B cell (primary cell): Measurements from ENCODE around the gene IQCF6. TPM values are rescaled to one million over a fixed set of nuclear protein-coding genes. Genes with fewer than 3 reads are reported as not detected.
"Not testable (repeated sequence)": the region's sequence is repeated elsewhere in the genome, so short reads cannot be mapped to it uniquely, and the experiment has no call there.

Experiments used
- ATAC-seq: fragments of 200-7000 bp; cut with Tn5 transposase; one replicate; pipeline ENCODE4 v1.10.0; 2021; ENCODE audit warnings: low read depth, mild to moderate bottlenecking, moderate number of reproducible peaks, moderate library complexity
- CTCF ChIA-PET: fragments of 350-600 bp; sonication (Branson Sonifier 250); formaldehyde crosslinking; loops from one replicate; lab custom pipeline; 2021; ENCODE audit warnings: antibody characterized with exemption, inconsistent platforms; lab: Charles Lee
- POLR2A ChIA-PET: fragments of 350-600 bp; sonication (Branson Sonifier 250); formaldehyde crosslinking; loops from one replicate; lab custom pipeline; 2021; ENCODE audit warnings: antibody characterized with exemption; lab: Charles Lee
- DNase-seq: peaks from one replicate; pipeline ENCODE4 v3.0.0; 2013
- H2AFZ ChIP-seq: 2 replicates; pipeline ENCODE4 v1.6.1; 2012; ENCODE audit warnings: mild to moderate bottlenecking, low read depth, low read length; ENCODE audit not compliant: insufficient read depth, poor library complexity, severe bottlenecking
- H3K27ac ChIP-seq, 2 donors: 1 replicate in 1 of 2; 2 replicates in 1 of 2; pipeline ENCODE4 v1.5.1; 2012 to 2013; ENCODE audit warnings: low read length in 2 of 2, mild to moderate bottlenecking in 2 of 2, moderate library complexity in 1 of 2
- H3K27me3 ChIP-seq, 4 experiments: fragments of 200-600 bp in 1 of 4; sonication (generic) in 1 of 4; replicated peaks in 1 of 4; 1 replicate in 2 of 4; 2 replicates in 2 of 4; pipeline versions ENCODE4 v1.6.1 to v1.7.0; 2013 to 2016; ENCODE audit warnings: low read length in 3 of 4, mild to moderate bottlenecking in 2 of 4, mixed read lengths in 1 of 4, moderate library complexity in 1 of 4; ENCODE audit not compliant: insufficient read depth in 4 of 4, control insufficient read depth in 3 of 4; ENCODE audit errors: control extremely low read depth in 1 of 4
- H3K36me3 ChIP-seq, 2 experiments: replicated peaks in 1 of 2; 1 replicate in 1 of 2; 2 replicates in 1 of 2; pipeline versions ENCODE4 v1.6.1 to v1.7.1; 2013; ENCODE audit warnings: low read length in 1 of 2; ENCODE audit not compliant: insufficient read depth in 2 of 2, control insufficient read depth in 1 of 2; ENCODE audit errors: control extremely low read depth in 1 of 2, extremely low read depth in 1 of 2
- H3K4me1 ChIP-seq, 2 donors: fragments of 200-600 bp in 1 of 2; sonication (generic) in 1 of 2; 1 replicate in 1 of 2; 2 replicates in 1 of 2; pipeline versions ENCODE4 v1.5.1 to v1.6.1; 2013 to 2017; ENCODE audit warnings: low read length in 2 of 2; ENCODE audit not compliant: control insufficient read depth in 2 of 2, insufficient read depth in 2 of 2
- H3K4me2 ChIP-seq: replicated peaks from 2 replicates; pipeline ENCODE3; 2012; ENCODE audit warnings: mild to moderate bottlenecking, low read depth, low read length; ENCODE audit not compliant: poor library complexity, severe bottlenecking
- H3K4me3 ChIP-seq, 5 experiments: fragments of 200-600 bp in 1 of 5; sonication (generic) in 1 of 5; 1 replicate in 3 of 5; 2 replicates in 2 of 5; pipeline versions ENCODE4 v1.5.1 to v1.7.0; 2011 to 2016; ENCODE audit warnings: low read length in 4 of 5, mild to moderate bottlenecking in 4 of 5, low read depth in 2 of 5, control low read depth in 1 of 5, moderate library complexity in 1 of 5; ENCODE audit not compliant: insufficient read depth in 1 of 5; ENCODE audit errors: control extremely low read depth in 1 of 5, extremely low read depth in 1 of 5
- H3K79me2 ChIP-seq: fragments of 200-600 bp; sonication (generic); one replicate; pipeline ENCODE4 v1.6.0; 2016; ENCODE audit warnings: low read length; ENCODE audit not compliant: control insufficient read depth, insufficient read depth
- H3K9ac ChIP-seq: fragments of 200-600 bp; sonication (generic); 2 replicates; pipeline ENCODE4 v1.6.1; 2017; ENCODE audit warnings: mild to moderate bottlenecking, low read length, moderate library complexity
- H3K9me3 ChIP-seq, 3 donors: one replicate each; pipeline versions ENCODE4 v1.6.1 to v1.7.1; 2013; ENCODE audit warnings: low read length in 2 of 3; ENCODE audit not compliant: control insufficient read depth in 2 of 3, insufficient read depth in 1 of 3; ENCODE audit errors: control extremely low read depth in 1 of 3
- H4K20me1 ChIP-seq: 2 replicates; pipeline ENCODE4 v1.6.0; 2012; ENCODE audit warnings: mild to moderate bottlenecking, low read length; ENCODE audit not compliant: insufficient read depth, control insufficient read depth, poor library complexity, severe bottlenecking
- H3K27ac Mint-ChIP-seq: one replicate; pipeline ENCODE4 v1.8.0; 2021; ENCODE audit warnings: mixed read lengths
- H3K27me3 Mint-ChIP-seq: one replicate; pipeline ENCODE4 v1.8.0; 2021; ENCODE audit warnings: mixed read lengths
- H3K4me1 Mint-ChIP-seq: one replicate; pipeline ENCODE4 v1.8.0; 2021; ENCODE audit warnings: mixed read lengths
- H3K4me3 Mint-ChIP-seq: one replicate; pipeline ENCODE4 v1.8.0; 2021; ENCODE audit warnings: mixed read lengths
- H3K9me3 Mint-ChIP-seq: one replicate; pipeline ENCODE4 v1.8.0; 2022; ENCODE audit warnings: mixed read lengths; ENCODE audit not compliant: insufficient read depth
- CTCF ChIP-seq: fragments of 200-600 bp; IDR thresholded peaks from one replicate; pipeline ENCODE4 v1.8.0; 2022; ENCODE audit warnings: antibody characterized with exemption, mild to moderate bottlenecking
- EZH2 ChIP-seq: IDR thresholded peaks from 2 replicates; pipeline ENCODE4 v1.6.1; 2012; ENCODE audit warnings: borderline replicate concordance, low read depth, mild to moderate bottlenecking, moderate library complexity, low read length; ENCODE audit not compliant: insufficient read depth, poor library complexity, severe bottlenecking
- WGBS: methylation state at CpG from one replicate; pipeline ENCODE4 v1.1.5; 2013; ENCODE audit warnings: missing lambda C conversion rate; ENCODE audit not compliant: insufficient coverage; 5-methylcytosine and 5-hydroxymethylcytosine counted together
- intact Hi-C: fragments of 100-400 bp; cut with micrococcal nuclease; formaldehyde crosslinking; loops from one replicate; pipeline ENCODE4 v1.10.0; 2022
- polyA plus RNA-seq: library from polyadenylated mRNA; depleted of rRNA; stranded (reverse); fragments of >200 nt; gene quantifications from 2 replicates; pipeline ENCODE4 v1.2.3, GENCODE V29; 2012
- total RNA-seq, 2 donors: library from RNA; stranded (reverse); fragments of 120-200 nt in 1 of 2; gene quantifications; 1 replicate in 1 of 2; 2 replicates in 1 of 2; pipeline versions ENCODE4 v1.2.3 to v1.2.4, GENCODE V29; 2013 to 2022

Gene IQCF6
- total and polyA plus RNA-seq, 2 donors (not counting 1 experiment from before 2014, with no cell fraction given): not detected

DNA sequence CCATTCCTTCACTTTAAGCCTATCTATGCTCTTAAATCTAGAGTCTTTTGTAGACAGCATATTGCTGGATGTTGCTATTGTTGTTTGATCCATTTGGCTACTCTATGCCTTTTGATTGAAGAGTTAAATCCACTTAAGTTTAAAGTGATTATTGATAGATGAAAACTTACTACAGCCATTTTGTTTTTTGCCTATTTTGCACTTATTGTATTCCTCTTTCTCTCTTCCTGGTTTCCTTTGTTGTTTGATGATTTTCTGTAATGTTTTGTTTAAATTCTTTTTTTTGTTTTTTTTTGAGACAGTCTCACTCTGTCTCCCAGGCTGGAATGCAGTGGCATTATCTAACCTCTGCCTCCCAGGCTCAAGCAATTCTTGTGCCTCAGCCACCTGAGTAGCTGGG is 19.8 kb downstream of the IQCF6 start:
- TF ChIP-seq EZH2 (no peak), CTCF (no peak)
- no peak overlapping the region for H3K27ac Mint-ChIP-seq
- Histone ChIP-seq H2AFZ (no peak overlapping the region), H3K27me3 (no peaks in the 10 kb centered on the region), H3K4me1 (no peaks in the 10 kb centered on the region), H4K20me1 (no peaks in the 10 kb centered on the region), H3K36me3 (no peaks in the 10 kb centered on the region), H3K9me3 (peaks cover 0 to 22% (median 15%) of the 10 kb centered on the region in 3 donors), H3K4me3 (no peak overlapping the region), H3K27ac (no peak overlapping the region), H3K79me2 (no peaks in the 10 kb centered on the region), H3K4me2 (no peak overlapping the region), H3K9ac (no peak overlapping the region)
- peaks cover 20% of the 10 kb centered on the region for H3K9me3 Mint-ChIP-seq
- no peak for DNase-seq
- no peak for ATAC-seq
- peaks cover 26% of the 10 kb centered on the region for H3K27me3 Mint-ChIP-seq
- H3K4me1 Mint-ChIP-seq: no peaks in the 10 kb centered on the region
- no peak overlapping the region for H3K4me3 Mint-ChIP-seq
- intact Hi-C loops: no loop called here
- CTCF ChIA-PET: no interaction called here
- POLR2A ChIA-PET: no interaction called here

GRCh38 chr3:51753763-51754750 is 25.0 kb downstream of the IQCF6 start:
- DNase-seq, H3K9ac ChIP-seq, H3K4me1 ChIP-seq, CTCF ChIA-PET, H2AFZ ChIP-seq, H4K20me1 ChIP-seq, intact Hi-C loops, H3K27ac Mint-ChIP-seq, H3K4me2 ChIP-seq, H3K79me2 ChIP-seq, H3K27ac ChIP-seq, H3K36me3 ChIP-seq, H3K4me3 Mint-ChIP-seq, ATAC-seq, H3K9me3 ChIP-seq, POLR2A ChIA-PET, H3K4me3 ChIP-seq, H3K4me1 Mint-ChIP-seq, H3K27me3 ChIP-seq: not testable (repeated sequence)
- peaks cover 13% of the 10 kb centered on the region for H3K9me3 Mint-ChIP-seq
- H3K27me3 Mint-ChIP-seq: peaks cover 30% of the 10 kb centered on the region
- 90% methylated on average over 9 of the region's 13 CpGs for WGBS
